Epithelial cell of esophagus (primary cell): ENCODE data around the gene SLFNL1.

ENCODE experiments used
- DNase-seq: peaks from one replicate; pipeline ENCODE4 v3.0.0; 2010; ENCODE audit warnings: low read depth
- H3K4me3 ChIP-seq: 2 replicates; pipeline ENCODE4 v1.5.1; 2011; ENCODE audit warnings: mild to moderate bottlenecking, low read length, control low read depth
- CTCF ChIP-seq: IDR thresholded peaks from 2 replicates; pipeline ENCODE4 v1.5.1; 2011; ENCODE audit warnings: low read depth, mild to moderate bottlenecking, low read length, control low read depth, inconsistent platforms; ENCODE audit not compliant: insufficient read depth; ENCODE audit errors: missing control alignments

Gene SLFNL1

GRCh38 chr1:41020654-41021053, 871 bp downstream of the SLFNL1 start:
- no peak overlapping the region for H3K4me3 ChIP-seq
- no peak for DNase-seq
- no peak for TF ChIP-seq CTCF

GRCh38 chr1:41020109-41020576, 1.4 kb downstream of the SLFNL1 start:
- no peak overlapping the region for H3K4me3 ChIP-seq
- TF ChIP-seq CTCF, result no peak
- DNase-seq, result no peak

GRCh38 chr1:41019353-41019745, 2.2 kb downstream of the SLFNL1 start:
- DNase-seq, result no peak
- TF ChIP-seq CTCF, result no peak
- H3K4me3 ChIP-seq, result no peak overlapping the region

- H3K4me3 ChIP-seq, result no peak overlapping the region
- TF ChIP-seq CTCF, result no peak
- no peak for DNase-seq
These were observed 3.5 kb downstream of the SLFNL1 start for GRCh38 chr1:41018018-41018410.

GRCh38 chr1:41017141-41018017, 4.1 kb downstream of the SLFNL1 start:
- H3K4me3 ChIP-seq, result no peak overlapping the region
- no peak for DNase-seq
- TF ChIP-seq CTCF, result no peak

GRCh38 chr1:41015897-41016470, 5.5 kb downstream of the SLFNL1 start:
- no peak overlapping the region for H3K4me3 ChIP-seq
- TF ChIP-seq CTCF, result no peak
- DNase-seq, result no peak
